ENCODE results near the gene FBXO39.
"Not testable (repeated sequence)": the region's sequence is repeated elsewhere in the genome, so short reads cannot be mapped to it uniquely, and the experiment has no call there.

FBXO39 gene

DNA sequence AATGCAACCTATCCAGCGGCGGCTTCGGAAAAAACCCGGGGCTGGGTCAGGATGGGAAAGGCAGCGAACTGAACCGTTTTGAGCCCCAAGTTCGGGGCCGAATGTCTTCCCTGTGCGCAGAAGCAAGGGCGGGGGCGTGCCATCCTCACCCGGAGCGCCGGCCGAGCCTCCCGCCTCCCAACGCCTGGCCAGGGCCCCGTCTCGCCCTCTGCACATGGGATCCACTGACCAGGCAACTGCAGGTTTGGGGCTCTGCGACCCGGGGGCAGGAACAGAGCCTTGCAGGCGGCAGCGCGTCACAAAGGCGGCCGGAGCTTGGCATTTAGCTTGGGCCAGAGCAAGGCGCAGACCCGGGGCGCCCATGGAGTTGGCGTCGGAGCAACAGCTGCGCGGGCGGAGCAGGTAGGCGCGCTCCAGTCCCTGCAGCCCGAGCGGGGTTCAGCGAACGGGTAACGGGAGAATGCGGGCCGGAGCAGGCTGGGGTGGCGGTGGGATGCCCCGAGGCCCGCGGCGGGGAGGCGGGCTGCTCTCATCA, at the start of gene FBXO39:
FBXO39 (plus strand) TSS at position 345 of the 535 bp plus-strand sequence. CDS start 3,654 bp downstream, outside the sequence.
- DNase-seq: no peak

DNA sequence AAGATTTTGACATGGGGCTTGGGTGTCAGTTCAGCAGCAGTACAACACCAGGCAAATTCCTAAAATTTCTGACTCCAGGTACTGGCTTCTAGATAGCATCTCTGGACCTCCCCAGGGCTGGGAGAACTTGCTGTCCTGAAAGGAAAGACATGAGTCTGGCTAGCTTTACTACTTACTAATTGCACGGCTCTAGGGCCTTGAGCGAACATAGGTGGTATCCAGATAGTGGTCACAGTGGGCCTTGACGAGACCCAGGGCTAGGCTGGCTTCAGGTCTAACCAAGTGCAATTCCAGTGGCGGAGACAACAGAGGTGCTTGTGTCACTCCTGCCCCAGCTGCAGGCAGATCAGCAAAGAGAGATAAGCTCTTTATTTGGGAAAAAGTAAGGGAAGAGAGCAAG, 46.5 kb upstream of the FBXO39 start:
- no peak for DNase-seq

DNA sequence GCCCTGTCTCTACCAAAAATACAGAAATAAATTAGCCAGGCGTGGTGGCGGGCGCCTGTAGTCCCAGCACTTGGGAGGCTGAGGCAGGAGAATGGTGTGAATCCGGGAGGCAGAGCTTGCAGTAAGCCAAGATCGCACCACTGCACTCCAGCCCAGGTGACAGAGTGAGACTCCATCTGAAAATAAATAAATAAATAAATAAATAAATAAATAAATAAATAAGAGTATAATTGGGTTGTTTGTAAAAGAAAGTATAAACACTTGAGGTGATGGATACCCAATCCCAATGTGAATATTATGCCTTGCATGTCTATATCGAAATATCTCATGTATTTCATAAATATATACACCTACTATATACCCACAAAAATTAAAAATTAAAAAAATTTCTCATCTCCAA, 29.4 kb upstream of the FBXO39 start:
- not testable (repeated sequence) for DNase-seq

DNA sequence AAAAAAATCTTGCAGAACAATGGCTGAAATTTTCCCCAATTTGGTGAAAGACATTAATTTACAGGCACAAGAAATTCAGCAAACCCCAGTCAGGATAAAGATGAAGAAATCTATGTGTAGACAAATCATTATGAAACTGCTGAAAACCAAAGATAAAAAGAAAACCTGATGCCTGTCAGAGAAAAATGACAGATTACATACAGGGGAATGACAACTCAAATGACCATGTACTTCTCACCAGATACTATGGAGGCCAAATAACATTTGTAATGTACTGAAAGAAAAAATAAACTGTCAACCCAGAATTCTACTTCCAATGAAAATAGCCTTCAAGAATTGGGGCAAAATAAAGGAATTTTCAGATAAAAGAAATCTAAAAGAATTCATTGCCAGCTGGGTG, 27.4 kb upstream of the FBXO39 start:
- no peak for DNase-seq

DNA sequence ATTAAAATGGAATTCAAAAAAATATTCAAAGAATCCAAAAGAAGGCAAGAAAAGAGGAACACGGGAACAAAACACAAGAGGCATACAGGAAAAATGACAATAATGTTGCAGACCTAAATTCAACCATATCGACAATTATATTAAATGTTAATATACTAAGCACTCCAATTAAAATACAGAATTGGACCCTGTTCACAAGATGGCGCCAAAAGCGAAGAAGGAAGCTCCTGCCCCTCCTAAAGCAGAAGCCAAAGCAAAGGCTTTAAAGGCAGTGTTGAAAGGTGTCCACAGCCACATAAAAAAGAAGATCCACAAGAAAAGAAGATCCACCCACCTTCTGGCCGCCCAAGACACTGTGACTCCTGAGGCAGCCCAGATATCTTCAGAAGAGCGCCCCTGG, 26.5 kb upstream of the FBXO39 start:
- no peak for DNase-seq

- no peak for DNase-seq
These were observed 23.7 kb upstream of the FBXO39 start for GRCh38 chr17:6752068-6752909.

DNA sequence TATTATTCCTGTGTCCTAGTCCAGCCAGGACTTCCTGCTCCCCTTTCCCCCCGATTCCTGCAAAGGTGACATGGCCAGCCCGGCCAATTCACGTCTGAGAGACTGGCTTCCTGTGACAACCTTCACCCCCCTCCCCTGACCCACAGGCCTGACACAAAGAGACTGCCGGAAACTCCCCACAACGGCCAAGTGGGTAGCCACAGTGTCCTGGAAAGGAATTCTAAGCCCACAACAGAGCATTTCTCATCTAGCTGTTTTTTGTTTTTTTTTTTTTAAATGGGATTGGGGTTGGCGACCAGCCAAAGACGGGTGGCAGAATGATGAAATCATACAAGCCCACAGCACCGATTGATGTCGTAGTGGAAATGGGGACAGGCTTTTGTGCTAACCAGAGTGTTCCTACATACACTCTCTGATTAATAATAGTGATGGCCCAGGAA, 23.0 kb upstream of the FBXO39 start:
- DNase-seq: no peak

- no peak for DNase-seq
These were observed 22.5 kb upstream of the FBXO39 start for GRCh38 chr17:6753546-6753945.

DNA sequence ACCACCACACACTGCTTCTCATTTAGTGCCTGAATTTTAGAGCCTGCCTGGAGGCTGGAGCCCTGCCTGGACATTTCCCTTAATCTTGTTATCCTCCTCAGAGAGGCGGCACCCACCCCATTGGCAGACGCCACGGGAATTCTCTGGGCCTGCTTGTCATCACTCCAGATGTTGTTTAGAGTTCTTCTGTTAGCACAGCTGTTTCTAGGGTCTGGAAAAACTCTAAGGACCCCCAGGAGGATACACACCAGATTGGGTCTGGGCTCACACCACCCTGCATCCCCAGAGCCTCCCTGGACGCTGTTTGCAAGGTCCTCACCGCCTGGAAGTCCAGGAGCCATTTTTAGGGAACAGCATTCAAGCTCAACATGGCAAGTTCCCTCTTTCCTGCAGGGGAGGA, 20.7 kb upstream of the FBXO39 start:
- no peak for DNase-seq

GRCh38 chr17:6755731-6756184, 20.3 kb upstream of the FBXO39 start, which contains the start of gene XAF1:
TSS of gene XAF1 (plus strand) at chr17:6756046. CDS start at chr17:6756079, 33 bp downstream.
- no peak for DNase-seq

DNA sequence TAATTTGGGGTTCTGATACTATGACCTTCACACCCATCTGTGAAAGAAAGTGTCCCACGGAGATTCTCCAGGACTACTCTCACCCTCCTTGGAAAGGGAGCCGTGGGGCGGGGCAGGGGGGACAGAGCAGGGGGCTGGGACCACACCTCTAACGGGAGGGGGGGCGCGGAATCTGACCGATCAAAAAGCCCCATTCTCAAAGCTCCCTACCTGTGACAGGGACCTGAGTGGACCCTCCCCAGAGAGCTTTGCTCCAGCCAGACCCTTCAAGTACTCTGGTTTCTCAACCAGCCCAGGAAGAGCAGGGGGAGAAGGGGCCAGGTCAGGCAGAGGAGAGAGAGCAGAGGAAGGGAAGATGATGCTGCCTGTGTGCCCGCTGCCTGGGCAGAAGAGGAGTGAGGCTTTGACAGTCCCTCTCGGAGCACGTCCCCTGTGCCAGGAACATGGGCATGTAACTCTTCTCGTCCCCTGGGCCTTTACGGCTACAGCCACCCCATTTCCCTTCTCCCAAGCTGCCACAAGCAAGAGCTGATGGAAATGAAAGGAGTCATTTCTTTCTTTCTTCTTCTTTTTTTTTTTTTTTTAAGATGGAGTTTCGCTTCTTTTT, 19.5 kb upstream of the FBXO39 start:
- no peak for DNase-seq

DNA sequence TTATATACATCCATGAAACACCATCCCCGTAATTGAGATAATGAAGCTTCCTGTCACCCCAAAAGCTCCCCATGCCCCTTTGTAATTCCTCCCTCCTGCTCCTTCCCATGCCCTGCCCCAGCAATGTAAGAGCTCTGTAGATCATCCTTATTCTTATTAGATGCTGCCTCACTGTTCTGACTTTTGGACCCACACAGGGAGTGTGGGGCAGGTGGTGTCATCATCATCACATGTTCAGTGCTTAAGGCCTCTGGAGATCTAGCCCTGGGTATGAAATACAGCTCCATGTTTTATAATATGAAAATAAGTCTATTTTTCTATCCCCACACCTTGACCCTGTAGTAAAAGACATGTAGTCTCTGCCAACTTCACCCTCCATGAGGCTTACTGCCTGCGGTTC, 18.3 kb upstream of the FBXO39 start:
- DNase-seq: no peak

- DNase-seq: no peak
These were observed 14.2 kb upstream of the FBXO39 start for GRCh38 chr17:6761779-6762178.

DNA sequence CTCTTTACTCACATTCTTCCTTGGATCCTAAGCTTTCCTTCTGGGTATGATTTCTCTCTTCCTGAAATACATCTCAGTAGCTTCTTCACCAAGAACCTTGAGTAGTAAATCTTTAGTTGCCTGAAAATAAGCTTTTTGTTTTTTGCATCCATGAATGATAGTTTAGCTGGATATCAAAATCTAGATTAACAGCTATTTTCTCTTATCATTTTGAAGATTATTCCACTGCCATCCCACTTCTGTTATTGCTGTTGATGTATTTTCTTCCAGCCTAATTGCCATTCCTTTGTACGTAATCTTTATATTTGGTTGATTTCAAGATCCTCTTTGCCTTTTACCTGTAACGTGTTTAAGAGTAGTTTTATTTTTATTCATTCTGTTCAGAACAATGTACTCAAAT, 7.6 kb upstream of the FBXO39 start:
- no peak for DNase-seq

DNA sequence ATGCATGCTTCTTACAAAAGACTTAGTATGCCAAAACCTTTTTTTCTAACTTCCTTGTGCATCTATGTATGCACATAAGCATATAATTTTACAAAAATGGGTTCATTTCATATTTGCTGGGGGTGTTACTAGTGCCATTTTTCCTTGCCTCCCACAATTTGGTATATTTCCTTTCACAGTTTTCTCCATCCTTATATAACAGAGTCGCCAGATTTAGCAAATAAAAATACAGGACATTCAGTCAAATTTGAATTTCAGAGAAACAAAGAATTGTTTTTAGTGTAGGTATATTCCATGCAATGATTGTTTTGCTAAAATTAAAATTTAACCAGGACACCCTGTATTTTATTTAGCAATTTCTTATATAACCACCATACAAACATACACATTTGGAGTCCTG, 4.0 kb upstream of the FBXO39 start:
- no peak for DNase-seq

- not testable (repeated sequence) for DNase-seq
These were observed 1.1 kb upstream of the FBXO39 start for GRCh38 chr17:6774906-6775305.

DNA sequence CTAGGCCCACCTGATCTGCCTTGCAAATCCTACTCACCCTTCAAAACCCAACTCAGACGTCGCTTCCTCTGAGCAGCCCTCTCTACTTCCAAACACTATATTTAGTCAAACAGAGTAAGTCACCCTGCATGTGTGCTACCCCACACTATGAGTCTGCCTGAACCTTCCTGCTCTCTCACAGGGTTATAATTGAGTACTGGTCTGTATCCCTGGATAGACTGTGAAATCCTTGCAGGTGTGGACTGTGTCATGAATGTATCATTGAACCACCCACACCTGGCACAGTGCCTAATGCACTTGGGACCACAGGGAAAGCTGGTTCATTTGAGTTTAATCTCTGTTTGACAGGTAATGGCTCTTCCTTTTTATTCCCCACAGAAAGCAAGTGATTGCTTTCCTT, 3.4 kb downstream of the FBXO39 start:
- DNase-seq: no peak

DNA sequence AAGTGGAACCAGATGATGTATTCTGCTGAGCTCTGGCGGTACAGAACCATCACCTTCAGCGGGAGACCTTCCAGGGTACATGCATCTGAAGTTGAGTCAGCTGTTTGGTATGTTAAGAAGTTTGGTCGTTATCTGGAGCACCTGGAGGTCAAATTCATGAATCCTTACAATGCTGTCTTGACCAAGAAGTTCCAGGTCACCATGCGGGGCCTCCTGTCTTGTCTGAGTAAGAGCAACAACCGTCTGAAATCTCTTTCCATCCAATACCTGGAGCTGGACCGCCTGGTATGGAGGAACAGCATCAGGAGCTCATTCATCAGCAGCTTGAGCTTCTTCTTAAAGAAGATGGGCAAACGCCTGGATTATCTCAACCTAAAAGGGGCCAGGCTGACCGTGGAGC, 4.0 kb downstream of the FBXO39 start:
- DNase-seq: no peak

DNA sequence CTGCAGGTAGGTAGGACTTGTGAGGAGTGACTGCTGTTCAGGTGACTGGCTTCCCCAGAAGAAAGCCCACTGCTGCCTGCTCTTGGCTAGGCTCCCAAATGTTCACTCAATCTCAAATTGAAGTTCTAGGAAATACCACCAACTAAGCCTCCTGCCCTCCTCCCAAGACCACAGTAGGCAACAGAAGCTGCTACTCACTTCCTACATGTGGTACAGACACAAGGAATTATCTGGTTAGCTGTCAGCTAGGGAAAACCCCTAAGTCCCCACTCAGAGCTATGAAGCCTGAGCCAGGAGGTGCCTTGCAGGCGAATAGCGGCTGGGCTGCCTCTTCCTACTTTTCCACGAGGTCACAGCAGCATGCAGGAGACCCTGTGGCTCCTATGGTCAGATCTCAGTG, 4.9 kb downstream of the FBXO39 start:
- no peak for DNase-seq

GRCh38 chr17:6782244-6782643, 6.2 kb downstream of the FBXO39 start:
- DNase-seq: no peak

DNA sequence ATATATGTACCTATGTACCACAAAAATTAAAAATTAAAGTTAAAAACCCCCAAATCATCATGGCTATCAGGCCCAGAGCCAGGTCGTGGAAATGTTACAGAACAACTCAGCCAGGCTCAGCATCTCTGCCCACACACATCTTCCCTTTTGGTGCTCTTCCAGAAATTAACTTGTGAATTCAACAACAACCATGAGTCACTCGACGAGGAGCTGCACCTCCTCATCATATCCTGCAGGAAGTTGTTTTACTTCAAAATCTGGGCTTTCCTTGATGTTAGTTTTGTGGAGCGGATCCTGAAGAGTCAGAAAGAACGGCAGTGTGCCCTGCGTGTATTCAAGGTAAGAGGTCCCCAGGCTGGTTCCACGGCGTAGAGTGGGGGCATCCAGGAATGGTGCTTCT, 10.6 kb downstream of the FBXO39 start:
- DNase-seq: no peak

DNA sequence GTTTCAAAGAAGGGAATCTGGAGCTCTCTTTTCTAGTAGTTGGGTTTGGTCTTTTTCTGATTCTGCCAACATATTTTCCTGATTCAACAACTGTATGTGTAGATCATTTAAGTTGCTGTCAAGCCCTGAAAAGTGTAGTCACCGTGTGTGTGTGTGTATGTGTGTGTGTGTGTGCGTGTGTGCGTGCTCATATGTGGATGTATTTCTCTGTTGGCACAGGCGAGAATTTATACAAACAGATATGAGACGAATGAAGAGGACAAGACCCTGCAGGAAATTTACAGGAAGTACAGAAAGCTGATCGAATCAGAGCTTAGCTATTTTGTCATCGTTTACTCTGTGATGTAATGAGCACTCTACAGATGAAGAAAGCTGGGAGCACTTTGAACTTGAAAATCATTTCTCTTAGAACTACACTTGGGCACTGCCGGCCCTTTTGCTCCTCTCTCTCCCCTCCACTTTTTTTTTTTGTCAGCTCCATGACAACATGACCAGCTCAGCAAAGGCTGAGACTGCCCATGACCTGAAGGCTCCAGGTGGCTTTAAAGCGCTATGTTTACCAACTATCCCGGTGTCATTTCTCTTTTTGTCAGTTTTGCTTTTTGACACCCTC, 11.2 kb downstream of the FBXO39 start:
- DNase-seq: no peak

DNA sequence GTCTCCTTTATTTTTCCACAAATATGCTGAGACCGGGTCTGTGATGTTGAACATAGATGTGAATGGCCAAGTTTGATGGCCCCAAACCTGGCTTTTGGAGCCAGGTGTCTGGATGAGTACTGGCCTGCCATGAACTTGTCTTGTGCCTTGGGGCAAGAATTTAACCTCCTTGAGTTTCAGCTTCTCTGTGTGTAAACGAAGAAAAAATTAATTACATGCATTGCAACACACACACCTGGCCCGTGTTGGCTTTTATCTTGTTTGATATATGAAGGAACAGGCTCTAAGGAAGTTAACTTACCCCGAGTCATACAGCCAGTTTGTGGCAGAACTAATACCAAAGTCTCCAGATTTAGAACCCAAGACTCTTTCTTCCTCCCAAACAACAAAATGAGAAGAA, 13.1 kb downstream of the FBXO39 start:
- no peak for DNase-seq
